ENCODE measurements around the gene XRCC5. TPM values are rescaled to one million over a fixed set of nuclear protein-coding genes. Genes with fewer than 3 reads are reported as not detected.

Gene XRCC5
- total and polyA plus RNA-seq, 5 donors = 57.7 to 145 (median 125) TPM

GRCh38 chr2:216086207-216086893 is 22.8 kb upstream of the XRCC5 start:
- H3K27ac ChIP-seq (ENCODE audit: low read length) = no peak overlapping the region
- no peaks in the 10 kb centered on the region for H3K4me1 ChIP-seq (ENCODE audit: control insufficient read depth, insufficient read depth, low read length)
- 92% methylated on average over 2 of the region's 2 CpGs for WGBS
- H3K4me3 ChIP-seq (ENCODE audit: low read length) = no peak overlapping the region
- no peaks in the 10 kb centered on the region for H3K27me3 ChIP-seq (ENCODE audit: control insufficient read depth, insufficient read depth)
- H3K9me3 ChIP-seq (ENCODE audit: control insufficient read depth, low read length) = no peaks in the 10 kb centered on the region
- DNase-seq (no peak), ATAC-seq (no peak)
- intact Hi-C loops (cut with DNase I) = no loop called here

DNA sequence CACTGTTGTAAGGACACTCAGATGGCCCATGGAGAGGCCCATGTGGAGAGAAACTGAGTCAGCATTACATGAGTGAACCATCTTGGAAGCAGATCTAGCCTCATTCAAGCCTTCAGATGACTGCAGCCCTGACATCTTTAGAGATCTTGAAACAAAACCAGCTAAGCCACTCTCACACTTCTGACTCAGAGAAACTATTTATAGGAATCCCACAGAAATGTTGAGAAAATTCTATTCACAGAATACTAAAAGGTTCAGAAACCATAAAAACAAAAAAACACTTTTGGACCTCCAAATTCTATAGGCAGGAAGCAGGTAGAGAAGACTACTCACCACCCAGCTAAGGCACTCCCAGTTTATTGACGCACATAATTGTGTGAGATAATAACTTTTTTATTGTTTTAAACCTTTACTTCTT is 18.8 kb upstream of the XRCC5 start:
- no peak for ATAC-seq
- Histone ChIP-seq H3K27me3 (ENCODE audit: control insufficient read depth, insufficient read depth) (no peaks in the 10 kb centered on the region), H3K27ac (ENCODE audit: low read length) (no peak overlapping the region), H3K4me3 (ENCODE audit: low read length) (no peak overlapping the region), H3K4me1 (ENCODE audit: control insufficient read depth, insufficient read depth, low read length) (no peaks in the 10 kb centered on the region), H3K9me3 (ENCODE audit: control insufficient read depth, low read length) (no peaks in the 10 kb centered on the region)
- intact Hi-C loops (cut with DNase I) = no loop called here
- WGBS = 97% methylated on average over 1 of the region's 1 CpG
- no peak for DNase-seq

GRCh38 chr2:216092646-216093045 is 16.5 kb upstream of the XRCC5 start:
- Histone ChIP-seq H3K9me3 (ENCODE audit: control insufficient read depth, low read length) (no peaks in the 10 kb centered on the region), H3K4me3 (ENCODE audit: low read length) (no peak overlapping the region), H3K4me1 (ENCODE audit: control insufficient read depth, insufficient read depth, low read length) (no peaks in the 10 kb centered on the region), H3K27me3 (ENCODE audit: control insufficient read depth, insufficient read depth) (no peaks in the 10 kb centered on the region), H3K27ac (ENCODE audit: low read length) (no peak overlapping the region)
- DNase-seq (no peak), ATAC-seq (no peak)
- WGBS = 82% methylated on average over 2 of the region's 2 CpGs
- intact Hi-C loops (cut with DNase I) = no loop called here

DNA sequence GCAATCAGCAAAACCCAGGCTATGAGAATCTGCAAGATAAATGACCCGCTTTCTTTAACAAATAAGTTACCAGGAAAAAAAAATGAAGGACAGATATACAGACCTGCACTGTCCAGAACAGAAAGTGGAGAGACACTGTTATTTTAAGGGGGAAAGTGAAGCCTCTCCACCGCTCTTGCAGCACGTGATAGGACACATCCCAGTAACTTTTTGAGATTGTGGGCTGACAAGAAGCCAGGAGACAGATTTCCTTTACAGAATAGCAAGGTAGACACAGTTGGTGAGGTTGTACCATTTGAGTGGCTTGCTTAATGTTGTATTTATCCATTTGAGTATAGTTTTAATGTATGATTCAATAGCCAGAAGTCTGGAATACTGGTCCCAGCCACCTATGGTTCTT is 14.4 kb upstream of the XRCC5 start:
- WGBS = 64% methylated on average over 3 of the region's 3 CpGs
- H3K4me1 ChIP-seq (ENCODE audit: control insufficient read depth, insufficient read depth, low read length) = no peaks in the 10 kb centered on the region
- no peak overlapping the region for H3K4me3 ChIP-seq (ENCODE audit: low read length)
- H3K27me3 ChIP-seq (ENCODE audit: control insufficient read depth, insufficient read depth) = no peaks in the 10 kb centered on the region
- intact Hi-C loops (cut with DNase I) = no loop called here
- ATAC-seq (no peak), DNase-seq (no peak)
- no peaks in the 10 kb centered on the region for H3K9me3 ChIP-seq (ENCODE audit: control insufficient read depth, low read length)
- no peak overlapping the region for H3K27ac ChIP-seq (ENCODE audit: low read length)

- WGBS = 94% methylated on average over 9 of the region's 9 CpGs
- H3K9me3 ChIP-seq (ENCODE audit: control insufficient read depth, low read length) = no peaks in the 10 kb centered on the region
- H3K4me1 ChIP-seq (ENCODE audit: control insufficient read depth, insufficient read depth, low read length) = no peaks in the 10 kb centered on the region
- no peaks in the 10 kb centered on the region for H3K27me3 ChIP-seq (ENCODE audit: control insufficient read depth, insufficient read depth)
- ATAC-seq (peak in 1 of 2 donors; percentile 17), DNase-seq (no peak)
- no peak overlapping the region for H3K4me3 ChIP-seq (ENCODE audit: low read length)
- H3K27ac ChIP-seq (ENCODE audit: low read length) = no peak overlapping the region
- intact Hi-C loops (cut with DNase I) = no loop called here
Measured at GRCh38 chr2:216098421-216099334, 10.5 kb upstream of the XRCC5 start.

- peak in 1 of 2 donors; percentile 48 for ATAC-seq
- 77% methylated on average over 4 of the region's 4 CpGs for WGBS
- H3K27ac ChIP-seq (ENCODE audit: low read length) = no peak overlapping the region
- H3K9me3 ChIP-seq (ENCODE audit: control insufficient read depth, low read length) = no peaks in the 10 kb centered on the region
- H3K27me3 ChIP-seq (ENCODE audit: control insufficient read depth, insufficient read depth) = no peaks in the 10 kb centered on the region
- no peak overlapping the region for H3K4me3 ChIP-seq (ENCODE audit: low read length)
- intact Hi-C loops (cut with DNase I) = no loop called here
- no peaks in the 10 kb centered on the region for H3K4me1 ChIP-seq (ENCODE audit: control insufficient read depth, insufficient read depth, low read length)
- no peak for DNase-seq
Measured at GRCh38 chr2:216101109-216101508, 8.0 kb upstream of the XRCC5 start.

DNA sequence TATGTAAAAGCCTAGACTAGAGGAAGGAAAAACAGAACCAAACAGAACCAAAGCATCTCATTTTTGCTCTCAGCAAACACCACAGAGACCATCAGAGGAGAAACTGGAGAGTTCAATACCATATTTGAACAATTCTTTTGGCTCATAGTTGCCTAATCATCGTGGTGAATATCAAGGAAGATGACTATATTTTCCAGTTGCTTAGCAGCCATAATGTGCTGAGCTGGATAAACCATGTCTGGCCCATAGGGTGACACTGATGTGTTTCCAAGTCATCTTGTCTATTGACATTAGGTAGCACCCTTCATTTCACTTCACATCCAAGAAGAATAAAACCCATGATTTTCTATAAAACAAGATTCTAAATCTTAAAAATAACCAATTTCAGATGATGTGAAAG is 5.9 kb upstream of the XRCC5 start:
- WGBS = 66% methylated on average over 1 of the region's 1 CpG
- intact Hi-C loops (cut with DNase I) = no loop called here
- ATAC-seq = no peak
- no peaks in the 10 kb centered on the region for H3K4me1 ChIP-seq (ENCODE audit: control insufficient read depth, insufficient read depth, low read length)
- H3K9me3 ChIP-seq (ENCODE audit: control insufficient read depth, low read length) = no peaks in the 10 kb centered on the region
- H3K4me3 ChIP-seq (ENCODE audit: low read length) = no peak overlapping the region
- H3K27ac ChIP-seq (ENCODE audit: low read length) = no peak overlapping the region
- H3K27me3 ChIP-seq (ENCODE audit: control insufficient read depth, insufficient read depth) = no peaks in the 10 kb centered on the region
- DNase-seq = no peak

DNA sequence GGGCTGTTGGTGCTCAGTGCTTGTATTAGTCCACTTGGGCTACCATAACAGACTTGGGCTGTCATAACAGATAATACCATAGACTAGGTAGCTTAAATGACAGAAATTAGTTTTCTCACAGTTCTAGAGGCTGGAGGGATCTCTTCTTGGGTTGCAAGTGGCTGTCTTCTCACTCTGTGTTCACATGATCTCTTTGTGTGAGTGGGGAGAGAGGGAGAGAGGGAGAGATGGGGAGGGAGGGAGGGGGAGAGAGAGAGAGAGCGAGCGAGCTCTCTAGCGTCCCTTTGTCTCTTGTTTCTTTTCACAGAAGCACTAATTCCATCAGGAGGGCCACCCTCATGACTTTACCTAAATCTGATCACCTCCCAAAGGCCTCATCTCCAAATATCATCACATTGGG is 4.5 kb upstream of the XRCC5 start:
- H3K9me3 ChIP-seq (ENCODE audit: control insufficient read depth, low read length) = no peaks in the 10 kb centered on the region
- intact Hi-C loops (cut with DNase I) = no loop called here
- DNase-seq (no peak), ATAC-seq (no peak)
- H3K27me3 ChIP-seq (ENCODE audit: control insufficient read depth, insufficient read depth) = no peaks in the 10 kb centered on the region
- H3K4me3 ChIP-seq (ENCODE audit: low read length) = no peak overlapping the region
- WGBS = 68% methylated on average over 3 of the region's 3 CpGs
- no peak overlapping the region for H3K27ac ChIP-seq (ENCODE audit: low read length)
- H3K4me1 ChIP-seq (ENCODE audit: control insufficient read depth, insufficient read depth, low read length) = no peaks in the 10 kb centered on the region

GRCh38 chr2:216107320-216107719 is 1.8 kb upstream of the XRCC5 start:
- Histone ChIP-seq H3K27me3 (ENCODE audit: control insufficient read depth, insufficient read depth) (no peaks in the 10 kb centered on the region), H3K27ac (ENCODE audit: low read length) (no peak overlapping the region), H3K4me3 (ENCODE audit: low read length) (no peak overlapping the region), H3K4me1 (ENCODE audit: control insufficient read depth, insufficient read depth, low read length) (no peaks in the 10 kb centered on the region), H3K9me3 (ENCODE audit: control insufficient read depth, low read length) (no peaks in the 10 kb centered on the region)
- ATAC-seq = no peak
- no peak for DNase-seq
- WGBS = 82% methylated on average over 8 of the region's 8 CpGs
- intact Hi-C loops (cut with DNase I) = no loop called here

- no peak overlapping the region for H3K27ac ChIP-seq (ENCODE audit: low read length)
- H3K4me3 ChIP-seq (ENCODE audit: low read length) = no peak overlapping the region
Measured at GRCh38 chr2:216107760-216108159, 1.4 kb upstream of the XRCC5 start.

GRCh38 chr2:216108310-216108966 is 710 bp upstream of the XRCC5 start:
- Histone ChIP-seq H3K4me3 (ENCODE audit: low read length) (peak overlapping the region; percentile 34), H3K27ac (ENCODE audit: low read length) (no peak overlapping the region), H3K9me3 (ENCODE audit: control insufficient read depth, low read length) (no peaks in the 10 kb centered on the region), H3K4me1 (ENCODE audit: control insufficient read depth, insufficient read depth, low read length) (no peaks in the 10 kb centered on the region), H3K27me3 (ENCODE audit: control insufficient read depth, insufficient read depth) (no peaks in the 10 kb centered on the region)
- DNase-seq = no peak
- peak in 1 of 2 donors; percentile 2 for ATAC-seq
- WGBS = 37% methylated on average over 6 of the region's 6 CpGs
- intact Hi-C loops (cut with DNase I) = no loop called here

More at GRCh38 chr2:216107760-216108159, 1.4 kb upstream of the XRCC5 start:
- ATAC-seq (no peak), DNase-seq (no peak)
- WGBS = 49% methylated on average over 13 of the region's 13 CpGs
- no peaks in the 10 kb centered on the region for H3K9me3 ChIP-seq (ENCODE audit: control insufficient read depth, low read length)
- no peaks in the 10 kb centered on the region for H3K27me3 ChIP-seq (ENCODE audit: control insufficient read depth, insufficient read depth)
- no peaks in the 10 kb centered on the region for H3K4me1 ChIP-seq (ENCODE audit: control insufficient read depth, insufficient read depth, low read length)
- intact Hi-C loops (cut with DNase I) = no loop called here

Data from right cardiac atrium (tissue), 5 donors.